GM12878 (cell line): Measurements from ENCODE around the gene THADA. TPM values are rescaled to one million over a fixed set of nuclear protein-coding genes. Genes with fewer than 3 reads are reported as not detected.
A peak's percentile ranks its signal among the peaks of the same experiment; 100 is the strongest.

Experiments used
- ASH2L ChIP-seq: fragments of 300-600, 200-600 bp; sonication (generic); IDR thresholded peaks from 2 replicates; pipeline ENCODE4 v1.6.1; 2017; ENCODE audit warnings: low read depth, mild to moderate bottlenecking, borderline replicate concordance
- ELK1 ChIP-seq: IDR thresholded peaks from 2 replicates; pipeline ENCODE4 v1.6.1; 2012; ENCODE audit warnings: low read depth, low read length, improper control_type of control experiment
- ETV6 ChIP-seq, 2 experiments: fragments of 450-650 bp in 1 of 2; IDR thresholded peaks in 1 of 2; conservative IDR thresholded peaks in 1 of 2; 2 replicates each; pipeline ENCODE4 v1.6.1; 2014; ENCODE audit warnings: antibody characterized with exemption in 1 of 2, borderline replicate concordance in 1 of 2, low read depth in 1 of 2, mild to moderate bottlenecking in 1 of 2, moderate library complexity in 1 of 2
- HDGF ChIP-seq: fragments of 450-650 bp; IDR thresholded peaks from 2 replicates; pipeline ENCODE4 v1.6.1; 2016; ENCODE audit warnings: antibody characterized with exemption
- MEF2A ChIP-seq: IDR thresholded peaks from 2 replicates; pipeline ENCODE4 v1.6.1; 2011; ENCODE audit warnings: low read depth, mild to moderate bottlenecking, low read length, moderate library complexity; ENCODE audit not compliant: insufficient read depth
- NFYB ChIP-seq: IDR thresholded peaks from 2 replicates; pipeline ENCODE4 v1.6.1; 2011; ENCODE audit warnings: low read depth, mild to moderate bottlenecking, low read length, improper control_type of control experiment, moderate library complexity; ENCODE audit not compliant: insufficient read depth
- NRF1 ChIP-seq: conservative IDR thresholded peaks from 2 replicates; pipeline ENCODE4 v1.6.1; 2011; ENCODE audit warnings: mild to moderate bottlenecking, low read depth, low read length, improper control_type of control experiment
- PBX3 ChIP-seq: IDR thresholded peaks from 2 replicates; pipeline ENCODE4 v1.6.1; 2011; ENCODE audit warnings: mild to moderate bottlenecking, low read depth, low read length, moderate library complexity; ENCODE audit not compliant: insufficient replicate concordance
- POLR2A ChIP-seq: IDR thresholded peaks from 2 replicates; pipeline ENCODE4 v1.6.1; 2011; ENCODE audit warnings: low read depth, mild to moderate bottlenecking, low read length
- RAD21 ChIP-seq: IDR thresholded peaks from 2 replicates; pipeline ENCODE4 v1.6.1; 2011; ENCODE audit warnings: mild to moderate bottlenecking, low read depth, low read length, moderate library complexity; ENCODE audit not compliant: insufficient read depth
- RCOR1 ChIP-seq: conservative IDR thresholded peaks from 2 replicates; pipeline ENCODE4 v1.6.1; 2012; ENCODE audit warnings: low read depth, low read length, improper control_type of control experiment
- RUNX3 ChIP-seq: IDR thresholded peaks from 2 replicates; pipeline ENCODE4 v1.6.1; 2012; ENCODE audit warnings: low read length, inconsistent platforms
- SMAD1 ChIP-seq: fragments of 450-650 bp; IDR thresholded peaks from 2 replicates; pipeline ENCODE4 v1.6.1; 2018; ENCODE audit warnings: mild to moderate bottlenecking, low read depth; ENCODE audit not compliant: partially characterized antibody
- SMAD5 ChIP-seq: IDR thresholded peaks from 2 replicates; pipeline ENCODE4 v1.6.1; 2016; ENCODE audit warnings: antibody characterized with exemption, low read depth
- STAT3 ChIP-seq: IDR thresholded peaks from 2 replicates; pipeline ENCODE4 v1.6.1; 2011; ENCODE audit warnings: low read depth, low read length, improper control_type of control experiment
- TCF3 ChIP-seq: IDR thresholded peaks from 2 replicates; pipeline ENCODE4 v1.6.1; 2012; ENCODE audit warnings: low read depth, mild to moderate bottlenecking, low read length, borderline replicate concordance; ENCODE audit not compliant: insufficient read depth
- ZBTB40 ChIP-seq: fragments of 450-650 bp; IDR thresholded peaks from 2 replicates; pipeline ENCODE4 v1.6.1; 2016; ENCODE audit warnings: mild to moderate bottlenecking, moderate library complexity, borderline replicate concordance
- ZNF687 ChIP-seq: fragments of 450-650 bp; IDR thresholded peaks from 2 replicates; pipeline ENCODE4 v1.6.1; 2017; ENCODE audit warnings: mild to moderate bottlenecking, moderate library complexity
- polyA plus RNA-seq, 11 experiments: library from polyadenylated mRNA; depleted of rRNA in 4 of 11; unstranded in 6 of 11; stranded (reverse) in 5 of 11; fragments of >200 nt; fragmentation: Nextera tagmentation in 4 of 11; fragmentation: Illumina TruSeq in 1 of 11; extraction: Ambion mirVana in 4 of 11; extraction: Trizol in 1 of 11; gene quantifications; 1 replicate in 1 of 11; 2 replicates in 10 of 11; pipeline versions ENCODE4 v1.2.1 to v1.2.3, GENCODE V29; 2011 to 2016; ENCODE audit warnings: inconsistent platforms in 2 of 11, missing spikeins in 2 of 11, low read depth in 1 of 11
- total RNA-seq, 4 experiments: library from RNA; depleted of rRNA in 3 of 4; stranded (reverse); fragments of >200 nt in 3 of 4; fragmentation: Illumina TruSeq in 1 of 4; extraction: Trizol in 1 of 4; gene quantifications; 2 replicates each; pipeline versions ENCODE4 v1.2.1 to v1.2.3, GENCODE V29; 2013 to 2021

Gene THADA
- total and polyA plus RNA-seq, 10 of the 15 experiments (the other 5 are each of a cell fraction or from before 2014, with no cell fraction given) = 14.6 to 33.2 (median 23.2) TPM

DNA sequence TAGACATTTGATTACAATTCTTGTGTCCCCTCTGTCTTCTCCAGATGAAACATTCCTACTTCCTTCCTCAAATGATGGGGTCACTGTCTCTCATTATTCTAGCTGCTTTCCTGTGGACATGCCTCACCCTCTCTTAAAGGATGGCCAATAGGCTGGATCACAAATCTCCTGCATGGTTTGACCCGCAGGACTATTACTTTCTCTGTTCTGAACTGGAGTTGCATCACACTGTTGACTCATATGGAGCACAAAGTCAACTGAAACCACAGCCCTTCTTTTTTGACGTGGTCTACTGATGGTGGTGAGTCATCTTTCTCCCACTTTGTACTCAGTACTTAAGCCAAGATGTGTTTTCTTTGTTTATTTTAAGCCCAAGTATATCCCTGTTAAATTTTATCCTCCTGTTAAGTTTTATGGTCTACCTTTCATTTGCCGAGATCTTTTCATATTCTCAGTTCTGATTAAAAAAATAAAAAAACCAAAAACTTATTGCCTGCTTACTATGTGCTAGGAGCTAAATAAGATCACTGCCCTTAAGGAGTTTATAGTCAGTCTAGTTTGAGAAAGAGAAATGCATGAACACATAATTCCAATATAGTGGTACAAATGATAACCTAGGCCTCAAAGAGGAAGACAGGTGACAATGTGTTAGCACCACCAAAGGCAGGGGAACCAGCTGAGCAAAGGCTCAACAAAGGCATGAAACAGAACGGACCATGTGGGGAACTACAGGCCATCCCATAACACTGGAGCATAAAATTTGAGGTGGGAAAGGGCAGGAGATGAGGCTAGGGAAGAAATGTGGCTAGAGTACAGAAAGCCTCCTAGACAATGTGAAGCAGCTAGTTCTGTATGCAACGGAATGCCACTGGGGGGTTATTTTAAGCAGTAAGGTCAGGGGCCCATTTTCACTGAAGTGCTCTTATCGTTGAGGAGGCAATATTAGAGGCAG is 301.8 kb downstream of the THADA start (continued):
- TF ChIP-seq ELK1 (no peak), STAT3 (no peak), MEF2A (peak; percentile 91), PBX3 (no peak), SMAD5 (no peak), SMAD1 (no peak), POLR2A (no peak), NRF1 (no peak), RCOR1 (no peak; the same call in 1 of the 2 replicates), RAD21 (0 out of 2 replicates have a peak, but pooled peaks have one; percentile 5), HDGF (no peak), RUNX3 (peak; percentile 100), ASH2L (no peak), TCF3 (peak; percentile 49; the same call in 1 of the 2 replicates), ETV6 (conservative IDR thresholded peaks at IDR 0.05 in 1 of 2, IDR thresholded peaks at IDR 0.05 in 1 of 2; ENCODE audit: borderline replicate concordance in 1 of 2, low read depth in 1 of 2) (peak in 1 of 2 experiments; percentile 66; a peak in 1 of 4 replicates), NFYB (no peak), ZBTB40 (no peak), ZNF687 (peak; percentile 16; the same call in 1 of the 2 replicates)
